SK-N-MC (cell line): ENCODE data around the gene POMZP3.
"Not testable (repeated sequence)": the region's sequence is repeated elsewhere in the genome, so short reads cannot be mapped to it uniquely, and the experiment has no call there.

Experiments used
- EZH2 ChIP-seq: fragments of 200-600 bp; sonication (generic); IDR thresholded peaks from one replicate; pipeline ENCODE4 v1.6.1; 2017; ENCODE audit warnings: antibody characterized with exemption
- FOXP2 ChIP-seq: optimal IDR thresholded peaks from 2 replicates; pipeline ENCODE3; 2011; ENCODE audit warnings: mild to moderate bottlenecking, moderate library complexity; ENCODE audit not compliant: insufficient read depth; ENCODE audit errors: extremely low read length, control extremely low read depth
- POLR2AphosphoS5 ChIP-seq: IDR thresholded peaks from 2 replicates; pipeline ENCODE4 v1.6.1; 2012; ENCODE audit warnings: mild to moderate bottlenecking, low read depth, low read length, borderline replicate concordance

DNA sequence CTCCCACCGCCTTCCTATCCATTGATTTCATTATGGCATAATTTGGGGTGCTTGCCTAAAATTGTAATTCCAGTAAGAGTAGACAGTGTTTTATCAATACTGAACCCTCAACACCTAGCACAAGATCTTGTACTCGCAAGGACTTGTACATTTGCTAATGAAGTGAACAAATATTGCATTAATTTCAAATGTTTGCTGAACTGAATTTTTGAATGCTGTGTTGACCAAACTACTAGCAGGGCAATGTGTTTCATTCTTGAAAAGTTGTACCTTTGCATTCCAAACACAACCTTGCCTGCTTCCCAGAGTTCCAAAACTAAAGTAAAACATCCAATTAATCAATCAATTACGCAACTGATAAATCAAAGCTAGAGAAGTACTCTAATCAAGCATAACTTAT lies 26.4 kb downstream of the POMZP3 start:
- TF ChIP-seq EZH2, POLR2AphosphoS5, FOXP2: not testable (repeated sequence)
